ENCODE data around the gene CBX5. TPM values are rescaled to one million over a fixed set of nuclear protein-coding genes. Genes with fewer than 3 reads are reported as not detected.

Gene CBX5
- total and polyA plus RNA-seq, 9 of the 15 experiments (the other 6 are each of a cell fraction or from before 2014, with no cell fraction given), result 32.6 to 102 (median 59.2) TPM

DNA sequence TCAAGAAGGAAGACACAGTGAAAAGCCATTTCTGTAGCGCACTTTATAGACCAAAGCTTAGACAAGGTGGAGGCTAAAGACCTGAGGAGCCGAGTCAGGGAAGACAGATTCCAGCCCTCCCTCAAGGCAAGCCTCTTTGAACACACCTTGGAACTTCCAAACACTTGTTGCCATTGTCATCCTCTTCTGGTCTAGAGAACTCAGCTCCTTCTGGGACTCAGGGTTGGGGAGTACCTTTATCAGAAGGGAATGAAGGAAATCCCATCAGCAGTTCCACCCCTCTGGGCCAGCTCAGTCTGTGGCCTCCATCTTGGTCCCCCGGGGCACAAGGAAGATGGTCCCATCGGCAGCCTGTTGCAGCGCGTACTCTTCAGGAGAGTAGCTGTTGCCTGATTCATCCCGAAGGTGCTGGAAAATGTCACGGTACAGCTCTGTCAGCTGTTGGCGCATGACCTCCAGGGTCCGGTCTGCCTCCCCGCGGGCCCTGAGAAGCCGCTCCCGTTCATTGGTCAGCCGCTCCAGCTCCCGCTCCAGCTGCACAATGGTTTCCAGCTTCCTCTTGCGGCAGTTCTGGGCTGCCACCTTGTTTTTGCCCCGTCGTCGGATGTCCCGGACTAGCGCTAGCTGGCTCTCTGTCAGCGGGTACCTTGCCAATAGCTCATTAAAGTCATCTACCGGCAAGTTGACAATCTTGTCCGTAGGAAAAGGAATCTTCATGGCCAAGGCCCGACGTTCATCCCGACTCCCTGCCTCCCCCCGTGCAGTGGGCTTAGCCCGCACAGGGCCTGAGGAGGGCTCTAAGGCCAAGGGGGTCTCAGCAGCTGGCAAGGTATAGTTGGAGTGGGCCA, 12.4 kb upstream of the CBX5 start (continued):
- TF ChIP-seq, protein P1, sequence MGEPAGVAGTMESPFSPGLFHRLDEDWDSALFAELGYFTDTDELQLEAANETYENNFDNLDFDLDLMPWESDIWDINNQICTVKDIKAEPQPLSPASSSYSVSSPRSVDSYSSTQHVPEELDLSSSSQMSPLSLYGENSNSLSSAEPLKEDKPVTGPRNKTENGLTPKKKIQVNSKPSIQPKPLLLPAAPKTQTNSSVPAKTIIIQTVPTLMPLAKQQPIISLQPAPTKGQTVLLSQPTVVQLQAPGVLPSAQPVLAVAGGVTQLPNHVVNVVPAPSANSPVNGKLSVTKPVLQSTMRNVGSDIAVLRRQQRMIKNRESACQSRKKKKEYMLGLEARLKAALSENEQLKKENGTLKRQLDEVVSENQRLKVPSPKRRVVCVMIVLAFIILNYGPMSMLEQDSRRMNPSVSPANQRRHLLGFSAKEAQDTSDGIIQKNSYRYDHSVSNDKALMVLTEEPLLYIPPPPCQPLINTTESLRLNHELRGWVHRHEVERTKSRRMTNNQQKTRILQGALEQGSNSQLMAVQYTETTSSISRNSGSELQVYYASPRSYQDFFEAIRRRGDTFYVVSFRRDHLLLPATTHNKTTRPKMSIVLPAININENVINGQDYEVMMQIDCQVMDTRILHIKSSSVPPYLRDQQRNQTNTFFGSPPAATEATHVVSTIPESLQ (CRISPR knock-in tag; IDR thresholded peaks at IDR 0.05), result no peak
- TF ChIP-seq, protein P2, sequence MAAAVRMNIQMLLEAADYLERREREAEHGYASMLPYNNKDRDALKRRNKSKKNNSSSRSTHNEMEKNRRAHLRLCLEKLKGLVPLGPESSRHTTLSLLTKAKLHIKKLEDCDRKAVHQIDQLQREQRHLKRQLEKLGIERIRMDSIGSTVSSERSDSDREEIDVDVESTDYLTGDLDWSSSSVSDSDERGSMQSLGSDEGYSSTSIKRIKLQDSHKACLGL (CRISPR knock-in tag; IDR thresholded peaks at IDR 0.05; ENCODE audit: borderline replicate concordance, poor library complexity, severe bottlenecking), result no peak
- TF ChIP-seq RCOR1 (IDR thresholded peaks at IDR 0.05; ENCODE audit: borderline replicate concordance in 1 of 2, low read depth in 2 of 2, low read length in 2 of 2), result no peak
- no peak for TF ChIP-seq TGIF2 (CRISPR knock-in tag; IDR thresholded peaks at IDR 0.05)
- no peak for TF ChIP-seq ZNF586 (CRISPR knock-in tag; conservative IDR thresholded peaks at IDR 0.05)
- no peak for TF ChIP-seq TCF7 (IDR thresholded peaks at IDR 0.05; ENCODE audit: borderline replicate concordance)
- no peak for TF ChIP-seq CEBPG (CRISPR knock-in tag; IDR thresholded peaks at IDR 0.05)
- TF ChIP-seq CEBPG (tag; conservative IDR thresholded peaks at IDR 0.05 in 1 of 2, IDR thresholded peaks at IDR 0.05 in 1 of 2), result no peak
- TF ChIP-seq, protein P3, sequence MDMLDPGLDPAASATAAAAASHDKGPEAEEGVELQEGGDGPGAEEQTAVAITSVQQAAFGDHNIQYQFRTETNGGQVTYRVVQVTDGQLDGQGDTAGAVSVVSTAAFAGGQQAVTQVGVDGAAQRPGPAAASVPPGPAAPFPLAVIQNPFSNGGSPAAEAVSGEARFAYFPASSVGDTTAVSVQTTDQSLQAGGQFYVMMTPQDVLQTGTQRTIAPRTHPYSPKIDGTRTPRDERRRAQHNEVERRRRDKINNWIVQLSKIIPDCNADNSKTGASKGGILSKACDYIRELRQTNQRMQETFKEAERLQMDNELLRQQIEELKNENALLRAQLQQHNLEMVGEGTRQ (CRISPR knock-in tag; IDR thresholded peaks at IDR 0.05), result no peak
- TF ChIP-seq ZKSCAN8 (CRISPR knock-in tag; IDR thresholded peaks at IDR 0.05), result no peak
- TF ChIP-seq LEF1 (IDR thresholded peaks at IDR 0.05), result no peak
- TF ChIP-seq, protein P4, sequence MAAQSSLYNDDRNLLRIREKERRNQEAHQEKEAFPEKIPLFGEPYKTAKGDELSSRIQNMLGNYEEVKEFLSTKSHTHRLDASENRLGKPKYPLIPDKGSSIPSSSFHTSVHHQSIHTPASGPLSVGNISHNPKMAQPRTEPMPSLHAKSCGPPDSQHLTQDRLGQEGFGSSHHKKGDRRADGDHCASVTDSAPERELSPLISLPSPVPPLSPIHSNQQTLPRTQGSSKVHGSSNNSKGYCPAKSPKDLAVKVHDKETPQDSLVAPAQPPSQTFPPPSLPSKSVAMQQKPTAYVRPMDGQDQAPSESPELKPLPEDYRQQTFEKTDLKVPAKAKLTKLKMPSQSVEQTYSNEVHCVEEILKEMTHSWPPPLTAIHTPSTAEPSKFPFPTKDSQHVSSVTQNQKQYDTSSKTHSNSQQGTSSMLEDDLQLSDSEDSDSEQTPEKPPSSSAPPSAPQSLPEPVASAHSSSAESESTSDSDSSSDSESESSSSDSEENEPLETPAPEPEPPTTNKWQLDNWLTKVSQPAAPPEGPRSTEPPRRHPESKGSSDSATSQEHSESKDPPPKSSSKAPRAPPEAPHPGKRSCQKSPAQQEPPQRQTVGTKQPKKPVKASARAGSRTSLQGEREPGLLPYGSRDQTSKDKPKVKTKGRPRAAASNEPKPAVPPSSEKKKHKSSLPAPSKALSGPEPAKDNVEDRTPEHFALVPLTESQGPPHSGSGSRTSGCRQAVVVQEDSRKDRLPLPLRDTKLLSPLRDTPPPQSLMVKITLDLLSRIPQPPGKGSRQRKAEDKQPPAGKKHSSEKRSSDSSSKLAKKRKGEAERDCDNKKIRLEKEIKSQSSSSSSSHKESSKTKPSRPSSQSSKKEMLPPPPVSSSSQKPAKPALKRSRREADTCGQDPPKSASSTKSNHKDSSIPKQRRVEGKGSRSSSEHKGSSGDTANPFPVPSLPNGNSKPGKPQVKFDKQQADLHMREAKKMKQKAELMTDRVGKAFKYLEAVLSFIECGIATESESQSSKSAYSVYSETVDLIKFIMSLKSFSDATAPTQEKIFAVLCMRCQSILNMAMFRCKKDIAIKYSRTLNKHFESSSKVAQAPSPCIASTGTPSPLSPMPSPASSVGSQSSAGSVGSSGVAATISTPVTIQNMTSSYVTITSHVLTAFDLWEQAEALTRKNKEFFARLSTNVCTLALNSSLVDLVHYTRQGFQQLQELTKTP (IDR thresholded peaks at IDR 0.05; ENCODE audit: low read depth in 1 of 2, partially characterized antibody in 2 of 2), result no peak
- TF ChIP-seq DACH1 (IDR thresholded peaks at IDR 0.05; ENCODE audit: partially characterized antibody), result peak; percentile 27
- TF ChIP-seq KDM2B (CRISPR knock-in tag; IDR thresholded peaks at IDR 0.05), result peak; percentile 14; the same call in 1 of the 2 replicates
- TF ChIP-seq ETS2 (tag; IDR thresholded peaks at IDR 0.05; ENCODE audit: borderline replicate concordance, poor library complexity, severe bottlenecking), result no peak
- TF ChIP-seq HNRNPLL (IDR thresholded peaks at IDR 0.05; ENCODE audit: low read depth, low read length, poor library complexity, severe bottlenecking), result no peak
- peak; percentile 32; the same call in 1 of the 2 replicates for TF ChIP-seq ZNF263 (CRISPR knock-in tag; IDR thresholded peaks at IDR 0.05; ENCODE audit: borderline replicate concordance)
- TF ChIP-seq, protein P5, sequence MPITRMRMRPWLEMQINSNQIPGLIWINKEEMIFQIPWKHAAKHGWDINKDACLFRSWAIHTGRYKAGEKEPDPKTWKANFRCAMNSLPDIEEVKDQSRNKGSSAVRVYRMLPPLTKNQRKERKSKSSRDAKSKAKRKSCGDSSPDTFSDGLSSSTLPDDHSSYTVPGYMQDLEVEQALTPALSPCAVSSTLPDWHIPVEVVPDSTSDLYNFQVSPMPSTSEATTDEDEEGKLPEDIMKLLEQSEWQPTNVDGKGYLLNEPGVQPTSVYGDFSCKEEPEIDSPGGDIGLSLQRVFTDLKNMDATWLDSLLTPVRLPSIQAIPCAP (CRISPR knock-in tag; IDR thresholded peaks at IDR 0.05; ENCODE audit: borderline replicate concordance), result no peak
